ENCODE measurements around the gene CDK17.

Gene CDK17

GRCh38 chr12:96399120-96399918 is 920 bp downstream of the CDK17 start:
- TF ChIP-seq NFIC (IDR thresholded peaks at IDR 0.05), result no peak
- no peak for TF ChIP-seq EP300 (IDR thresholded peaks at IDR 0.05; ENCODE audit: borderline replicate concordance)
- no peak for TF ChIP-seq FOXM1 (IDR thresholded peaks at IDR 0.05; ENCODE audit: borderline replicate concordance, low read depth)
- TF ChIP-seq, protein P1, sequence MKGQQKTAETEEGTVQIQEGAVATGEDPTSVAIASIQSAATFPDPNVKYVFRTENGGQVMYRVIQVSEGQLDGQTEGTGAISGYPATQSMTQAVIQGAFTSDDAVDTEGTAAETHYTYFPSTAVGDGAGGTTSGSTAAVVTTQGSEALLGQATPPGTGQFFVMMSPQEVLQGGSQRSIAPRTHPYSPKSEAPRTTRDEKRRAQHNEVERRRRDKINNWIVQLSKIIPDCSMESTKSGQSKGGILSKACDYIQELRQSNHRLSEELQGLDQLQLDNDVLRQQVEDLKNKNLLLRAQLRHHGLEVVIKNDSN (IDR thresholded peaks at IDR 0.05), result no peak
- TF ChIP-seq, protein P2, sequence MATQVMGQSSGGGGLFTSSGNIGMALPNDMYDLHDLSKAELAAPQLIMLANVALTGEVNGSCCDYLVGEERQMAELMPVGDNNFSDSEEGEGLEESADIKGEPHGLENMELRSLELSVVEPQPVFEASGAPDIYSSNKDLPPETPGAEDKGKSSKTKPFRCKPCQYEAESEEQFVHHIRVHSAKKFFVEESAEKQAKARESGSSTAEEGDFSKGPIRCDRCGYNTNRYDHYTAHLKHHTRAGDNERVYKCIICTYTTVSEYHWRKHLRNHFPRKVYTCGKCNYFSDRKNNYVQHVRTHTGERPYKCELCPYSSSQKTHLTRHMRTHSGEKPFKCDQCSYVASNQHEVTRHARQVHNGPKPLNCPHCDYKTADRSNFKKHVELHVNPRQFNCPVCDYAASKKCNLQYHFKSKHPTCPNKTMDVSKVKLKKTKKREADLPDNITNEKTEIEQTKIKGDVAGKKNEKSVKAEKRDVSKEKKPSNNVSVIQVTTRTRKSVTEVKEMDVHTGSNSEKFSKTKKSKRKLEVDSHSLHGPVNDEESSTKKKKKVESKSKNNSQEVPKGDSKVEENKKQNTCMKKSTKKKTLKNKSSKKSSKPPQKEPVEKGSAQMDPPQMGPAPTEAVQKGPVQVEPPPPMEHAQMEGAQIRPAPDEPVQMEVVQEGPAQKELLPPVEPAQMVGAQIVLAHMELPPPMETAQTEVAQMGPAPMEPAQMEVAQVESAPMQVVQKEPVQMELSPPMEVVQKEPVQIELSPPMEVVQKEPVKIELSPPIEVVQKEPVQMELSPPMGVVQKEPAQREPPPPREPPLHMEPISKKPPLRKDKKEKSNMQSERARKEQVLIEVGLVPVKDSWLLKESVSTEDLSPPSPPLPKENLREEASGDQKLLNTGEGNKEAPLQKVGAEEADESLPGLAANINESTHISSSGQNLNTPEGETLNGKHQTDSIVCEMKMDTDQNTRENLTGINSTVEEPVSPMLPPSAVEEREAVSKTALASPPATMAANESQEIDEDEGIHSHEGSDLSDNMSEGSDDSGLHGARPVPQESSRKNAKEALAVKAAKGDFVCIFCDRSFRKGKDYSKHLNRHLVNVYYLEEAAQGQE (IDR thresholded peaks at IDR 0.05; ENCODE audit: low read depth), result peak; percentile 35
- no peak for TF ChIP-seq CEBPB (IDR thresholded peaks at IDR 0.05)
- TF ChIP-seq MAX (IDR thresholded peaks at IDR 0.05), result 0 out of 2 replicates have a peak, but pooled peaks have one; percentile 24
- 0 out of 2 replicates have a peak, but pooled peaks have one; percentile 4 for TF ChIP-seq TEAD4 (IDR thresholded peaks at IDR 0.05)
- no peak for TF ChIP-seq RAD21 (IDR thresholded peaks at IDR 0.05; ENCODE audit: low read depth)
- no peak for TF ChIP-seq CREB1 (IDR thresholded peaks at IDR 0.05; ENCODE audit: low read depth)
- 0 out of 2 replicates have a peak, but pooled peaks have one; percentile 33 for TF ChIP-seq TAF1 (IDR thresholded peaks at IDR 0.05; ENCODE audit: low read depth)
- peak; percentile 71 for TF ChIP-seq EGR1 (IDR thresholded peaks at IDR 0.05)
- TF ChIP-seq TCF12 (IDR thresholded peaks at IDR 0.05; ENCODE audit: low read depth), result no peak; the same call in 1 of the 2 replicates
- TF ChIP-seq ZBTB7A (IDR thresholded peaks at IDR 0.05; ENCODE audit: low read depth), result peak; percentile 73
- peak; percentile 51; the same call in 1 of the 2 replicates for TF ChIP-seq YY1 (IDR thresholded peaks at IDR 0.05; ENCODE audit: low read depth)

GRCh38 chr12:96398424-96399119 is 1.7 kb downstream of the CDK17 start:
- no peak for TF ChIP-seq RAD21 (IDR thresholded peaks at IDR 0.05; ENCODE audit: low read depth)
- TF ChIP-seq TAF1 (IDR thresholded peaks at IDR 0.05; ENCODE audit: low read depth), result peak; percentile 7; the same call in 1 of the 2 replicates
- TF ChIP-seq, protein P2 (IDR thresholded peaks at IDR 0.05; ENCODE audit: low read depth), result no peak
- TF ChIP-seq MAX (IDR thresholded peaks at IDR 0.05), result 0 out of 2 replicates have a peak, but pooled peaks have one; percentile 9
- TF ChIP-seq EGR1 (IDR thresholded peaks at IDR 0.05), result no peak
- TF ChIP-seq TEAD4 (IDR thresholded peaks at IDR 0.05), result no peak
- TF ChIP-seq YY1 (IDR thresholded peaks at IDR 0.05; ENCODE audit: low read depth), result no peak
- no peak for TF ChIP-seq NFIC (IDR thresholded peaks at IDR 0.05)
- no peak for TF ChIP-seq CEBPB (IDR thresholded peaks at IDR 0.05)
- TF ChIP-seq, protein P1 (IDR thresholded peaks at IDR 0.05), result no peak

GRCh38 chr12:96397756-96398423 is 2.3 kb downstream of the CDK17 start:
- no peak for TF ChIP-seq NFIC (IDR thresholded peaks at IDR 0.05)
- TF ChIP-seq YY1 (IDR thresholded peaks at IDR 0.05; ENCODE audit: low read depth), result no peak
- no peak for TF ChIP-seq EP300 (IDR thresholded peaks at IDR 0.05; ENCODE audit: borderline replicate concordance)

GRCh38 chr12:96396914-96397313 is 3.3 kb downstream of the CDK17 start:
- TF ChIP-seq CREB1 (IDR thresholded peaks at IDR 0.05; ENCODE audit: low read depth) (no peak), NFIC (IDR thresholded peaks at IDR 0.05) (no peak), TEAD4 (IDR thresholded peaks at IDR 0.05) (no peak), TAF1 (IDR thresholded peaks at IDR 0.05; ENCODE audit: low read depth) (no peak), CEBPB (IDR thresholded peaks at IDR 0.05) (no peak), YY1 (IDR thresholded peaks at IDR 0.05; ENCODE audit: low read depth) (no peak), FOXM1 (IDR thresholded peaks at IDR 0.05; ENCODE audit: borderline replicate concordance, low read depth) (no peak), RAD21 (IDR thresholded peaks at IDR 0.05; ENCODE audit: low read depth) (no peak), EGR1 (IDR thresholded peaks at IDR 0.05) (no peak), ZBTB7A (IDR thresholded peaks at IDR 0.05; ENCODE audit: low read depth) (no peak), TCF12 (IDR thresholded peaks at IDR 0.05; ENCODE audit: low read depth) (no peak), EP300 (IDR thresholded peaks at IDR 0.05; ENCODE audit: borderline replicate concordance) (no peak)
- TF ChIP-seq, protein P2 (IDR thresholded peaks at IDR 0.05; ENCODE audit: low read depth), result no peak
- TF ChIP-seq, protein P1 (IDR thresholded peaks at IDR 0.05), result no peak
